ENCODE measurements around the gene F2RL1.
"Not testable (repeated sequence)": the region's sequence is repeated elsewhere in the genome, so short reads cannot be mapped to it uniquely, and the experiment has no call there.

- TF ChIP-seq CTCF (IDR thresholded peaks at IDR 0.05; ENCODE audit: low read depth, low read length); EZH2phosphoT487 (IDR thresholded peaks at IDR 0.05; ENCODE audit: low read depth): not testable (repeated sequence)
These were observed 47.8 kb upstream of the F2RL1 start for GRCh38 chr5:76771041-76771440.
